Ascending aorta (tissue), 2 donors: ENCODE measurements around the gene DDR1. TPM values are rescaled to one million over a fixed set of nuclear protein-coding genes. Genes with fewer than 3 reads are reported as not detected.

Source experiments
- DNase-seq, 2 donors: peaks; one replicate each; pipeline ENCODE4 v3.0.0-alpha.2; 2019; ENCODE audit warnings: low spot score in 2 of 2
- H3K27ac ChIP-seq, 2 donors: fragments of 200-600 bp; sonication (generic); one replicate each; pipeline ENCODE4 v1.5.1; 2016 to 2017; ENCODE audit warnings: mild to moderate bottlenecking in 1 of 2
- H3K27me3 ChIP-seq: fragments of 200-600 bp; sonication (generic); one replicate; pipeline ENCODE4 v1.5.1; 2017
- H3K36me3 ChIP-seq, 2 donors: fragments of 200-600 bp; sonication (generic); one replicate each; pipeline ENCODE4 v1.5.1; 2016
- H3K4me1 ChIP-seq, 2 donors: fragments of 200-600 bp; sonication (generic); one replicate each; pipeline ENCODE4 v1.5.1; 2016 to 2017; ENCODE audit warnings: mild to moderate bottlenecking in 1 of 2
- H3K4me3 ChIP-seq, 2 donors: fragments of 200-600 bp; sonication (generic); one replicate each; pipeline ENCODE4 v1.5.1; 2016 to 2017; ENCODE audit warnings: mild to moderate bottlenecking in 1 of 2
- H3K9me3 ChIP-seq, 2 donors: fragments of 200-600 bp; sonication (generic); one replicate each; pipeline ENCODE4 v1.5.1; 2016
- CTCF ChIP-seq, 3 experiments: fragments of 200-600 bp in 2 of 3; fragments of 450-650 bp in 1 of 3; sonication (generic) in 2 of 3; IDR thresholded peaks; one replicate each; pipeline ENCODE4 v1.5.1; 2016 to 2019; ENCODE audit warnings: antibody characterized with exemption in 3 of 3, mild to moderate bottlenecking in 1 of 3, moderate library complexity in 1 of 3
- intact Hi-C: fragments of 100-400 bp; cut with DNase I; formaldehyde crosslinking; loops from one replicate; pipeline ENCODE4 v1.15.1; 2023
- total RNA-seq: library from RNA; depleted of rRNA; stranded (reverse); fragments of >200 nt; gene quantifications from one replicate; pipeline ENCODE4 v1.1.0, GENCODE V29; 2016

Gene DDR1
- total RNA-seq, 1 donor from 2014 or later = 18.8 TPM

GRCh38 chr6:30891450-30891723 is 7.1 kb downstream of the DDR1 start:
- intact Hi-C loops = no loop called here
- H3K27ac ChIP-seq = no peak overlapping the region
- H3K4me3 ChIP-seq = no peak overlapping the region
- no peak for TF ChIP-seq CTCF (IDR thresholded peaks at IDR 0.05)
- no peaks in the 10 kb centered on the region for H3K27me3 ChIP-seq
- peaks cover 11 to 60% of the 10 kb centered on the region in 2 donors for H3K36me3 ChIP-seq
- H3K9me3 ChIP-seq = no peaks in the 10 kb centered on the region
- DNase-seq = no peak
- H3K4me1 ChIP-seq = peaks cover 0 to 4% of the 10 kb centered on the region in 2 donors

- intact Hi-C loops = no loop called here
- peak in 1 of 2 donors; percentile 44 for DNase-seq
- Histone ChIP-seq H3K9me3 (no peaks in the 10 kb centered on the region), H3K4me3 (no peak overlapping the region), H3K27me3 (no peaks in the 10 kb centered on the region), H3K4me1 (no peaks in the 10 kb centered on the region), H3K27ac (no peak overlapping the region), H3K36me3 (peaks cover 16 to 66% of the 10 kb centered on the region in 2 donors)
- TF ChIP-seq CTCF (IDR thresholded peaks at IDR 0.05) = no peak
Observed at GRCh38 chr6:30891816-30892538, 7.7 kb downstream of the DDR1 start.

GRCh38 chr6:30893001-30893591 is 8.8 kb downstream of the DDR1 start:
- DNase-seq = peak in 1 of 2 donors; percentile 18
- TF ChIP-seq CTCF (IDR thresholded peaks at IDR 0.05) = no peak
- peaks cover 27 to 77% of the 10 kb centered on the region in 2 donors for H3K36me3 ChIP-seq
- H3K27ac ChIP-seq = no peak overlapping the region
- no peaks in the 10 kb centered on the region for H3K27me3 ChIP-seq
- intact Hi-C loops = no loop called here
- H3K9me3 ChIP-seq = no peaks in the 10 kb centered on the region
- H3K4me1 ChIP-seq = no peaks in the 10 kb centered on the region
- H3K4me3 ChIP-seq = no peak overlapping the region

GRCh38 chr6:30893666-30894065 is 9.3 kb downstream of the DDR1 start:
- no peak for DNase-seq
- no peaks in the 10 kb centered on the region for H3K27me3 ChIP-seq
- H3K36me3 ChIP-seq = peaks cover 33 to 82% of the 10 kb centered on the region in 2 donors
- no peaks in the 10 kb centered on the region for H3K9me3 ChIP-seq
- no peak for TF ChIP-seq CTCF (IDR thresholded peaks at IDR 0.05)
- no peaks in the 10 kb centered on the region for H3K4me1 ChIP-seq
- intact Hi-C loops = no loop called here
- no peak overlapping the region for H3K27ac ChIP-seq
- no peak overlapping the region for H3K4me3 ChIP-seq

- H3K36me3 ChIP-seq = peaks cover 39 to 86% of the 10 kb centered on the region in 2 donors
Observed at GRCh38 chr6:30894381-30894780, 10.1 kb downstream of the DDR1 start.

More at GRCh38 chr6:30894381-30894780, 10.1 kb downstream of the DDR1 start:
- Histone ChIP-seq H3K4me1 (no peaks in the 10 kb centered on the region), H3K27me3 (no peaks in the 10 kb centered on the region), H3K27ac (no peak overlapping the region), H3K4me3 (no peak overlapping the region), H3K9me3 (no peaks in the 10 kb centered on the region)
- intact Hi-C loops = no loop called here
- no peak for TF ChIP-seq CTCF (IDR thresholded peaks at IDR 0.05)
- no peak for DNase-seq
